HG03354 (cell line): ENCODE measurements around the gene DRC1.

Experiments used
- ATAC-seq: cut with Tn5 transposase; IDR thresholded peaks from one replicate; pipeline ENCODE4 v1.9.1; 2021; ENCODE audit warnings: mild to moderate bottlenecking; ENCODE audit not compliant: unreplicated experiment, poor library complexity, severe bottlenecking

Gene DRC1

GRCh38 chr2:26395394-26395793, 6.3 kb upstream of the DRC1 start:
- ATAC-seq: no peak

- ATAC-seq: no peak
Observed at GRCh38 chr2:26396734-26397298, 4.9 kb upstream of the DRC1 start.

DNA sequence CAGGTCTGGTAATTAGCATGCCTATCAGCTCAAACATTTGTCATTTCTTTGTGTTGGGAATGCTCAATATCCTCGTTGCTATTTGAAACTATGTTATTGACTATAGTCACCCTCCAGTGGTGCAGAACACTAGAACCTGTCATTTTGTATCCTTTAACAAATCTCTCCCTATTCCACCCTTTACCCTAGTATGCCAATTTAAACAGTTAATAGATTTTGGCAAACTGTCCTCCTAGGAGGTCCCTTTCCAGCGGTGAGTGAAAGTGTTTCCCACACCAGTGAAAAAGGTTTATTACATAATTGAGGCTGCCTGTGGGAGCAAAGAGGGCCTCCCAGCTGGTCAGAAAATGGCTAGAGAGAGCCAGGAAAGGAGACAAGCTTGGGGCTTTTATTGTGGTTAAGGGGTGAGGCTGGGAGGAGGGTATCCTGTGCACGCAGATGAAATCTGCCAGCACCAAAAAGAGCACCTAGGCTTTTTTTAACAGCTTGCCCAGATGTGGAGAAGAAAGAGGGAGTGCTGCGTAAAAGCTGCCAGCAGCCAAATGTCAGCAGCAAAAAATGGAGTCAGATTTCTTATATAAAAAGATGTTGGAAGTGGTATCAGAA, 1.8 kb upstream of the DRC1 start:
- no peak for ATAC-seq

- no peak for ATAC-seq
Observed at GRCh38 chr2:26400723-26401122, 997 bp upstream of the DRC1 start.

DNA sequence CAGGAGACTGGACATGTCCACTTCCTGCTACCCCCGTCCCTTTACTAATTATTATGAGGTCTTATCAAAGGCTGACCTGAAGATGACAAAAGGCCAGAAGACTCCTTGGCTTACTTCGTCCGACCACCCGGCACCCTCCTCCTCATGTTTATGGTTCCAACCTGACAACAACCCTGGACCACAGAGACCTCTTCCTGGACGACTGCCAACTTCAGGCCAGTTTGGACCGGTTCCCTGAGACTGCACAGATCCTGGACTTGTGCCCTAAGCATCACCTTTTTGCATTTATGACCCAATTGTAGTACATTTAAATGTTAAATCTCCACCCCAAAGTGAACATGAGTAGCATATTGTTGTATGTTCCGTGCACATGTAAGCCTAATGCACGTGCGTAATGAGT, 5.8 kb downstream of the DRC1 start:
- no peak for ATAC-seq

GRCh38 chr2:26409785-26410184, 8.1 kb downstream of the DRC1 start:
- ATAC-seq: no peak

DNA sequence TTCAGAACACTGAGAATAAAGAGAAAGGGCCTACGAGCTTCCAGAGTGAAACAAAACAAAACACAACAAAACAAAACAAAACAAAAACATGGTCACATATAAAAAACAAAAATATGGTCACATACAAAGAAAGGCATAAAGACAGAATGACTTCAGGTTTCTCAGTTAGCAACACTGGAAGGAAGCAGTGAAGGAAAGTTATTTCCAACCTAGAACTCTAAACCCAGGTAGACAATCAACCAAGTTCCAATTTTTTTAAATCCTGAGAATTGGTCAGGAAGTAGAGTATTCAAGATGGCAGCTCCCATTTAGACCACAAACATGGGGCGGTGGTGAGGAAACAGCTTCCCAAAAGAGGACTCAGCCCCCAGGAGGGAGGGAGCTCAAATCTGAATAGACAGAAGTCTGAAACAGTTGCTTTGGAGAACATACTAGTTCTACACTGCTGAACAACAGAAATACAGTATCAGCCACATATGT, 9.1 kb downstream of the DRC1 start:
- ATAC-seq: no peak

DNA sequence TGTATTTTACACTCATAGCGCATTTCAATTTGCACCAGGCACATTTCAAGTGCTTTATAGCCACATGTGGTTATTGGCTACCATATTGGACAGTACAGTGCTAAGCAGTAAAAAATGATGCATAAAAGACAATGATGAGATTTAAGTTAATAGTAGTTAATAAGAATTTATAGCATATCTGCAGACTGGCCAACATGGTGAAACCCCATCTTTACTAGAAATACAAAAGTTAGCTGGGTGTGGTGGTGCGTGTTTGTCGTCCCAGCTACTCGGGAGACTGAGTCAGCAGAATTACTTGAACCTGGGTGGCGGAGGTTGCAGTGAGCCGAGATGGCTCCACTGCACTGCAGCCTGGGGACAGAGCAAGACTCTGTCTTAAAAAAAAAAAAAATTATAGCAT, 9.7 kb downstream of the DRC1 start:
- no peak for ATAC-seq

GRCh38 chr2:26412091-26412673, 10.5 kb downstream of the DRC1 start:
- no peak for ATAC-seq

- no peak for ATAC-seq
Observed at GRCh38 chr2:26414311-26414710, 12.6 kb downstream of the DRC1 start.

- ATAC-seq: no peak
Observed at GRCh38 chr2:26421961-26422360, 20.2 kb downstream of the DRC1 start.

- ATAC-seq: no peak
Observed at GRCh38 chr2:26422947-26423629, 21.4 kb downstream of the DRC1 start.

- ATAC-seq: no peak
Observed at GRCh38 chr2:26423750-26424149, 22.0 kb downstream of the DRC1 start.

- no peak for ATAC-seq
Observed at GRCh38 chr2:26424221-26424620, 22.5 kb downstream of the DRC1 start.

DNA sequence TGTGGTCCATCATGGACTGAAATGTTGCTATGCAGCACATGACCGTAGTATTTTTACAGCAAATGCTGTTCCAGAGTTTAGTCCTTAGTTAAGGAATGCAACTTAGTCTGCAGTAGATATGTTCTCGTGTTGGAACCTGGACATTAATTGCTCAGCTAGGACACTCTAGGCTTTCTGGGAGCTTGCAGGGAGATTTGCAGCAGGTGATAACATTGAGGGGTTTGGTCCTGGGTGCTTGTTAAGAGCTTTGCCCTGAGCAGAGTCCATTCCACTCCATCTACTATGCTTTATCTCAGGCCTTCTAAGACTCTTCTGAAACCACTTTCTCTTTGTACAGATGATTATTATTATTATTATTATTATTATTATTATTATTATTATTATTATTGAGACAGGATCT, 27.1 kb downstream of the DRC1 start:
- no peak for ATAC-seq

GRCh38 chr2:26429779-26430578, 28.3 kb downstream of the DRC1 start:
- ATAC-seq: no peak

DNA sequence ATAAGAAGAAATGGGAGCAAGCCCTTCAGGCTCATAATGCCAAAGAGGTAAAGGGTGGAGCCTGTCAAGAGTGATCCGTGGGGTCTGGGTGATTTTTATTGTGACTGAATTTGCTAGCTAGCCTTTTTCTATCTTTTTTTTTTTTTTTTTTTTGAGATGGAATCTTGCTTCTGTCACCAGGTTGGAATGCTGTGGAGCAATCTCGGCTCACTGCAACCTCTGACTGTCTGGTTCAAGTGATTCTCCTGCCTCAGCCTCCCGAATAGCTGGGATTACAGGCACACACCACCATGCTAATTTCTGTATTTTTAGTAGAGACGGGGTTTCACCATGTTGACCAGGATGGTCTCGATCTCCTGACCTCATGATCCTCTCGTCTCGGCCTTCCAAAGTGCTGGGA, 29.1 kb downstream of the DRC1 start:
- ATAC-seq: no peak

GRCh38 chr2:26432363-26432762, 30.6 kb downstream of the DRC1 start:
- no peak for ATAC-seq

- no peak for ATAC-seq
Observed at GRCh38 chr2:26432859-26433258, 31.1 kb downstream of the DRC1 start.

DNA sequence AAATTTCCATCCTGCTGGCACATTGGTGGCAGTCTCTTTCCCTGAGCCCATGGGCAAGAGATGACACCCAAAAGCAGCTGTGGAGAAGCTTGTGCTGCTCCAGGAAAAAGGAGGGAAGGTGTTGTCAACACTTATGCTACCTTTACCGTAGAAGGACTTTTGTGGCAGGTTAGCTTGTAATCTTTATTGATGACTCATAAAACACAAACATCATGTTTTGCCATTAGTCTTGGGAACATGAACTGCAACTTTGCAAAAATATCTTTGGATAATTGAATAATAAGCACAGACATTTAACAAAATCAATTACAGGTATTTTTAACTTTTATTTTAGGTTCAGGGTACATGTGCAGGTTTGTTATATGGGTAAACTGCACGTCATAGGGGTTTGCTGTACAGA, 33.4 kb downstream of the DRC1 start:
- no peak for ATAC-seq
